HG02588 (cell line): ENCODE results near the gene MEOX1.
"Not testable (repeated sequence)": the region's sequence is repeated elsewhere in the genome, so short reads cannot be mapped to it uniquely, and the experiment has no call there.

Experiments used
- ATAC-seq: cut with Tn5 transposase; IDR thresholded peaks from one replicate; pipeline ENCODE4 v1.9.1; 2021; ENCODE audit warnings: mild to moderate bottlenecking, moderate library complexity; ENCODE audit not compliant: unreplicated experiment

The MEOX1 gene

GRCh38 chr17:43620581-43620980 is 41.1 kb downstream of the MEOX1 start:
- no peak for ATAC-seq

- ATAC-seq: no peak
These were observed 41.6 kb downstream of the MEOX1 start for GRCh38 chr17:43620147-43620546.

GRCh38 chr17:43619705-43620104 is 42.0 kb downstream of the MEOX1 start:
- ATAC-seq: no peak

- ATAC-seq: no peak
These were observed 43.4 kb downstream of the MEOX1 start for GRCh38 chr17:43618276-43618675.

- no peak for ATAC-seq
These were observed 44.9 kb downstream of the MEOX1 start for GRCh38 chr17:43616852-43617251.

GRCh38 chr17:43616421-43616820 is 45.3 kb downstream of the MEOX1 start:
- ATAC-seq: no peak

GRCh38 chr17:43616029-43616351 is 45.7 kb downstream of the MEOX1 start:
- no peak for ATAC-seq

GRCh38 chr17:43615330-43616028 is 46.2 kb downstream of the MEOX1 start:
- ATAC-seq: no peak

- ATAC-seq: no peak
These were observed 47.2 kb downstream of the MEOX1 start for GRCh38 chr17:43614561-43614960.

GRCh38 chr17:43613917-43614316 is 47.8 kb downstream of the MEOX1 start:
- ATAC-seq: no peak

- no peak for ATAC-seq
These were observed 49.2 kb downstream of the MEOX1 start for GRCh38 chr17:43612515-43612914.

- no peak for ATAC-seq
These were observed 50.3 kb downstream of the MEOX1 start for GRCh38 chr17:43611230-43611969.

- ATAC-seq: no peak
These were observed 51.9 kb downstream of the MEOX1 start for GRCh38 chr17:43609613-43610385.

- no peak for ATAC-seq
These were observed 53.4 kb downstream of the MEOX1 start for GRCh38 chr17:43608313-43608712.

GRCh38 chr17:43604549-43604948 is 57.2 kb downstream of the MEOX1 start:
- no peak for ATAC-seq

- ATAC-seq: no peak
These were observed 58.4 kb downstream of the MEOX1 start for GRCh38 chr17:43603321-43603720.

GRCh38 chr17:43602556-43602955 is 59.2 kb downstream of the MEOX1 start:
- not testable (repeated sequence) for ATAC-seq

- no peak for ATAC-seq
These were observed 60.3 kb downstream of the MEOX1 start for GRCh38 chr17:43601280-43602039.

GRCh38 chr17:43599835-43600234 is 61.9 kb downstream of the MEOX1 start:
- ATAC-seq: no peak

GRCh38 chr17:43599046-43599395 is 62.7 kb downstream of the MEOX1 start:
- ATAC-seq: no peak

GRCh38 chr17:43598357-43599045 is 63.2 kb downstream of the MEOX1 start:
- no peak for ATAC-seq
